SU-DHL-6 (cell line): ENCODE data around the gene PRSS38.

Source experiments
- EZH2phosphoT487 ChIP-seq: fragments of 200-600 bp; sonication (generic), shearing (Covaris generic); conservative IDR thresholded peaks from 2 replicates; pipeline ENCODE4 v1.6.1; 2018; ENCODE audit warnings: mild to moderate bottlenecking, antibody characterized with exemption, low read length, moderate library complexity, mixed read lengths
- TF ChIP-seq, protein P1 (sequence below): fragments of 200-600 bp; sonication (generic); IDR thresholded peaks from one replicate; pipeline ENCODE4 v1.5.1; 2017; ENCODE audit warnings: antibody characterized with exemption, mild to moderate bottlenecking, low read length, moderate library complexity; ENCODE audit not compliant: insufficient read depth, poor library complexity, severe bottlenecking

DNA sequence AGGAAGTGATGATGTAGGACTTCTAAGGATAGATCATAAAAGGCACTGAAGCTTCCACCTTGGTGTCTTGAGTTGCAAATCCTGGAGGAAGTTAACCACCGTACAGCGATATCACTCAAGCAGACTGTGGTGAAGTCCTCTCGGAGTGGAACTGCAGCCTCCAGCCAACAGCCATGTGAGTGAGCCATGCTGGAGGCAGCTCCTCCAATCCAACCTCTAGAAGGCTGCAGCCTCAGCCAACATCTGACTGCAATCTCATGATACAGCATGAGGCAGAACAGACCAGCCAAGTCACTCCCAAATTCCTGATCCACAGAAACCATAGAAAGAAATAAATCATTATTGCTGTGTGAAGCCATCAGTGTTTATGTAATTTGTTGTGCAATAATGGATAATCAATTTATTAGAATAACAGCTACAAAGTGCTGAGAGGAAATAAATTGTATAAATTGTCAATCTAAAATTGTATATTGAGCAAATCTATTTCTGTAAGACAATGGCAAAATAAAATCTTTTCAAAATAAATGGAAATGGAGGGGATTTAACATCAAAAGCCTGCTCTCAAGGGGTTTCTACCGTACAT, 65.0 kb downstream of the PRSS38 start:
- TF ChIP-seq, protein P1, sequence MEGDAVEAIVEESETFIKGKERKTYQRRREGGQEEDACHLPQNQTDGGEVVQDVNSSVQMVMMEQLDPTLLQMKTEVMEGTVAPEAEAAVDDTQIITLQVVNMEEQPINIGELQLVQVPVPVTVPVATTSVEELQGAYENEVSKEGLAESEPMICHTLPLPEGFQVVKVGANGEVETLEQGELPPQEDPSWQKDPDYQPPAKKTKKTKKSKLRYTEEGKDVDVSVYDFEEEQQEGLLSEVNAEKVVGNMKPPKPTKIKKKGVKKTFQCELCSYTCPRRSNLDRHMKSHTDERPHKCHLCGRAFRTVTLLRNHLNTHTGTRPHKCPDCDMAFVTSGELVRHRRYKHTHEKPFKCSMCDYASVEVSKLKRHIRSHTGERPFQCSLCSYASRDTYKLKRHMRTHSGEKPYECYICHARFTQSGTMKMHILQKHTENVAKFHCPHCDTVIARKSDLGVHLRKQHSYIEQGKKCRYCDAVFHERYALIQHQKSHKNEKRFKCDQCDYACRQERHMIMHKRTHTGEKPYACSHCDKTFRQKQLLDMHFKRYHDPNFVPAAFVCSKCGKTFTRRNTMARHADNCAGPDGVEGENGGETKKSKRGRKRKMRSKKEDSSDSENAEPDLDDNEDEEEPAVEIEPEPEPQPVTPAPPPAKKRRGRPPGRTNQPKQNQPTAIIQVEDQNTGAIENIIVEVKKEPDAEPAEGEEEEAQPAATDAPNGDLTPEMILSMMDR: no peak
- TF ChIP-seq EZH2phosphoT487: no peak
